ENCODE results near the gene DYRK4.
A peak's percentile ranks its signal among the peaks of the same experiment; 100 is the strongest.

The DYRK4 gene

DNA sequence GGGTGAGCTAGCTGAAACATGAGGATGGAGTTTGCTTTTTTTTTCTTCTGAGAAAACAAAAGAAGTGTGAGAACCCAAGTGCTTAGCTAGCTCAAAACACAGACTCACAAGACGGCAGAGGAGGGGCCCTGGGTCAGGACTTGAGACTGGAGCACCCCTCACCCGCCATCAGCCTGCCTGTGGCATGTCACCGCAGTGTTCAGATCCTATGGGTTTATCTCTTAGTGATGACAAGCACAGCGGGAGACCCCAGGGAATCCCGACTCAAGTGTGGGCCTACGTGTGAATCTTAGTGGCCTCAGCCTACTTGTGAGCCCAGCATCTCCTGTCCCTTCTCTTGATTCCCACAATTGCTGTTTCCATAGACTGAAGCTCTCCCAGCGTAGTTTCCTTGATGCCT lies 22.9 kb downstream of the DYRK4 start:
- no peaks in the 10 kb centered on the region for H3K36me3 ChIP-seq (ENCODE audit: control insufficient read depth in 1 of 2, insufficient read depth in 2 of 2, low read depth in 1 of 2, low read length in 2 of 2)
- no peaks in the 10 kb centered on the region for H3K79me1 ChIP-seq (replicated peaks; ENCODE audit: low read length, poor library complexity, severe bottlenecking)
- no peak overlapping the region for H2BK120ac ChIP-seq (ENCODE audit: low read depth, low read length)
- H3K14ac ChIP-seq (ENCODE audit: low read length in 2 of 2): no peak overlapping the region
- no peak overlapping the region for H2AFZ ChIP-seq (ENCODE audit: low read depth, low read length)
- no peak overlapping the region for H3K4ac ChIP-seq (ENCODE audit: low read depth in 1 of 2, low read length in 2 of 2)
- H2BK12ac ChIP-seq (ENCODE audit: low read length in 2 of 2): no peak overlapping the region
- no peak overlapping the region for H4K8ac ChIP-seq (ENCODE audit: low read length)
- no peak overlapping the region for H2AK5ac ChIP-seq (ENCODE audit: low read length, severe bottlenecking)
- no peak overlapping the region for H2BK15ac ChIP-seq (ENCODE audit: low read depth, poor library complexity, severe bottlenecking)
- DNase-seq: no peak
- no peak overlapping the region for H3K9ac ChIP-seq (ENCODE audit: low read length)
- no peak overlapping the region for H4K91ac ChIP-seq (ENCODE audit: low read length)
- no peaks in the 10 kb centered on the region for H3K9me3 ChIP-seq (ENCODE audit: control insufficient read depth, low read length)
- no peak overlapping the region for H3K27ac ChIP-seq (ENCODE audit: low read length, poor library complexity, severe bottlenecking)
- H3K4me1 ChIP-seq (ENCODE audit: control insufficient read depth, insufficient read depth, low read depth, low read length): peaks cover 1% of the 10 kb centered on the region
- H3K23ac ChIP-seq (ENCODE audit: low read length in 2 of 2): no peak overlapping the region
- H2BK5ac ChIP-seq (ENCODE audit: low read depth, low read length, poor library complexity, severe bottlenecking): no peak overlapping the region
- peaks cover 18 to 47% of the 10 kb centered on the region in 2 experiments for H3K27me3 ChIP-seq (ENCODE audit: control insufficient read depth in 1 of 2, insufficient read depth in 1 of 2, low read length in 2 of 2)
- H3K18ac ChIP-seq (ENCODE audit: low read depth in 1 of 2, low read length in 2 of 2): no peak overlapping the region
- no peak overlapping the region for H3K4me2 ChIP-seq (ENCODE audit: low read length, poor library complexity, severe bottlenecking)
- H3K4me3 ChIP-seq (ENCODE audit: insufficient read depth in 1 of 2, low read depth in 1 of 2, low read length in 2 of 2): peak overlapping the region in 1 of 2 experiments; percentile 18
- WGBS: 63% methylated on average over 7 of the region's 7 CpGs

DNA sequence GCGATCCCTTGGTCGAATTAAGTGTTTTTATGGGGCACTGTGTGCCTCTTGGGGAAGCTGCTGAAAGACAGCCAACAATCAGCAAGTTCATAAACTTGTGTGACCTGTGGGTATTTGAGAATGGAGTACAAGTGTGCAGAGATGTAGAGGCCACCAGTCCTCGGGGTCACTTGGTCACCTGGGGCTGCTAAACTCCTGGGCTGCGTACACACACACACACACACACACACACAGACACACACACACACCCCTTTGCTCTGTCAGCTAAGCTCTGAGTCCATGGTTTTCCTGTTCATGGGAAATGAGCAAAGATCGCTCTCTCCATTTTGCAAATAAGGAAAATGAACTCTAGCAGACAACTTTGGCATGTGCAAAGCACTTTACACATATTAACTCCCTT lies 24.5 kb downstream of the DYRK4 start:
- Histone ChIP-seq H3K36me3 (ENCODE audit: control insufficient read depth in 1 of 2, insufficient read depth in 2 of 2, low read depth in 1 of 2, low read length in 2 of 2) (no peaks in the 10 kb centered on the region), H3K9ac (ENCODE audit: low read length) (no peak overlapping the region), H3K4me1 (ENCODE audit: control insufficient read depth, insufficient read depth, low read depth, low read length) (peaks cover 1% of the 10 kb centered on the region), H3K18ac (ENCODE audit: low read depth in 1 of 2, low read length in 2 of 2) (no peak overlapping the region), H3K9me3 (ENCODE audit: control insufficient read depth, low read length) (no peaks in the 10 kb centered on the region), H2BK15ac (ENCODE audit: low read depth, poor library complexity, severe bottlenecking) (no peak overlapping the region), H3K27me3 (ENCODE audit: control insufficient read depth in 1 of 2, insufficient read depth in 1 of 2, low read length in 2 of 2) (peaks cover 15 to 46% of the 10 kb centered on the region in 2 experiments), H3K23ac (ENCODE audit: low read length in 2 of 2) (no peak overlapping the region), H3K27ac (ENCODE audit: low read length, poor library complexity, severe bottlenecking) (no peak overlapping the region), H4K8ac (ENCODE audit: low read length) (no peak overlapping the region), H2BK120ac (ENCODE audit: low read depth, low read length) (no peak overlapping the region), H2AK5ac (ENCODE audit: low read length, severe bottlenecking) (no peak overlapping the region), H3K4me2 (ENCODE audit: low read length, poor library complexity, severe bottlenecking) (no peak overlapping the region), H3K4me3 (ENCODE audit: insufficient read depth in 1 of 2, low read depth in 1 of 2, low read length in 2 of 2) (no peak overlapping the region), H3K79me1 (replicated peaks; ENCODE audit: low read length, poor library complexity, severe bottlenecking) (no peaks in the 10 kb centered on the region), H2AFZ (ENCODE audit: low read depth, low read length) (no peak overlapping the region), H2BK12ac (ENCODE audit: low read length in 2 of 2) (no peak overlapping the region), H3K4ac (ENCODE audit: low read depth in 1 of 2, low read length in 2 of 2) (no peak overlapping the region), H4K91ac (ENCODE audit: low read length) (no peak overlapping the region), H2BK5ac (ENCODE audit: low read depth, low read length, poor library complexity, severe bottlenecking) (no peak overlapping the region), H3K14ac (ENCODE audit: low read length in 2 of 2) (no peak overlapping the region)
- DNase-seq: no peak
- 69% methylated on average over 4 of the region's 5 CpGs for WGBS

DNA sequence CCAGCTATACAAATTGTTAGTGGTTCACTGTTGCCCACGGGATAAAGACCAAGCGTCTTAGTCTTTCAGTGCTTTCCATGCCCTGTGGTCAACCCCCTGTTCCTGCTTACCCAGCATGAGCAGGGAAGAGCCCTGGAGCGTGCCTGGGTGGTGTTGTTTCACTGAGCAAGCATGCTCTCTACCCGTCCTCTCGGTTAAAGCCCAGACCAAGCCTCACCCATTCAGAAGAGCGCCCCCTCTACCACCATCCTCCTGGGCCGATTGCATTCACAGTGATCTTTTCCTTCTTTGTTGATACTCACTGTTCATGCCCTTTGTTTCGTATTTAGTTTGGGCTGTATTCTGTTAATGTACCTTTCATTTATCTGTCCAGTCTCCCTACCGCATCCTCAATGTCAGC lies 25.1 kb downstream of the DYRK4 start:
- Histone ChIP-seq H2BK12ac (ENCODE audit: low read length in 2 of 2) (no peak overlapping the region), H4K91ac (ENCODE audit: low read length) (no peak overlapping the region), H4K8ac (ENCODE audit: low read length) (no peak overlapping the region), H3K9me3 (ENCODE audit: control insufficient read depth, low read length) (no peaks in the 10 kb centered on the region), H2BK120ac (ENCODE audit: low read depth, low read length) (no peak overlapping the region), H3K4me1 (ENCODE audit: control insufficient read depth, insufficient read depth, low read depth, low read length) (peaks cover 1% of the 10 kb centered on the region), H2AFZ (ENCODE audit: low read depth, low read length) (no peak overlapping the region), H3K18ac (ENCODE audit: low read depth in 1 of 2, low read length in 2 of 2) (no peak overlapping the region), H3K4ac (ENCODE audit: low read depth in 1 of 2, low read length in 2 of 2) (no peak overlapping the region), H2AK5ac (ENCODE audit: low read length, severe bottlenecking) (no peak overlapping the region), H3K4me3 (ENCODE audit: insufficient read depth in 1 of 2, low read depth in 1 of 2, low read length in 2 of 2) (no peak overlapping the region), H3K23ac (ENCODE audit: low read length in 2 of 2) (no peak overlapping the region), H3K9ac (ENCODE audit: low read length) (no peak overlapping the region), H3K27me3 (ENCODE audit: control insufficient read depth in 1 of 2, insufficient read depth in 1 of 2, low read length in 2 of 2) (peaks cover 21 to 44% of the 10 kb centered on the region in 2 experiments), H3K4me2 (ENCODE audit: low read length, poor library complexity, severe bottlenecking) (no peak overlapping the region), H3K36me3 (ENCODE audit: control insufficient read depth in 1 of 2, insufficient read depth in 2 of 2, low read depth in 1 of 2, low read length in 2 of 2) (no peaks in the 10 kb centered on the region), H3K79me1 (replicated peaks; ENCODE audit: low read length, poor library complexity, severe bottlenecking) (no peaks in the 10 kb centered on the region), H2BK5ac (ENCODE audit: low read depth, low read length, poor library complexity, severe bottlenecking) (no peak overlapping the region), H2BK15ac (ENCODE audit: low read depth, poor library complexity, severe bottlenecking) (no peak overlapping the region), H3K14ac (ENCODE audit: low read length in 2 of 2) (no peak overlapping the region), H3K27ac (ENCODE audit: low read length, poor library complexity, severe bottlenecking) (no peak overlapping the region)
- DNase-seq: no peak
- WGBS: 67% methylated on average over 6 of the region's 9 CpGs

- no peak overlapping the region for H3K14ac ChIP-seq (ENCODE audit: low read length in 2 of 2)
- H3K9ac ChIP-seq (ENCODE audit: low read length): no peak overlapping the region
- DNase-seq: no peak
- no peaks in the 10 kb centered on the region for H3K9me3 ChIP-seq (ENCODE audit: control insufficient read depth, low read length)
- H3K27ac ChIP-seq (ENCODE audit: low read length, poor library complexity, severe bottlenecking): no peak overlapping the region
- H4K91ac ChIP-seq (ENCODE audit: low read length): no peak overlapping the region
- no CpG with 5 or more reads among the region's 3 CpGs for WGBS
- H3K23ac ChIP-seq (ENCODE audit: low read length in 2 of 2): no peak overlapping the region
- peaks cover 25 to 40% of the 10 kb centered on the region in 2 experiments for H3K27me3 ChIP-seq (ENCODE audit: control insufficient read depth in 1 of 2, insufficient read depth in 1 of 2, low read length in 2 of 2)
- H3K4me1 ChIP-seq (ENCODE audit: control insufficient read depth, insufficient read depth, low read depth, low read length): peaks cover 1% of the 10 kb centered on the region
- no peak overlapping the region for H2AK5ac ChIP-seq (ENCODE audit: low read length, severe bottlenecking)
- H2BK15ac ChIP-seq (ENCODE audit: low read depth, poor library complexity, severe bottlenecking): no peak overlapping the region
- H2BK12ac ChIP-seq (ENCODE audit: low read length in 2 of 2): no peak overlapping the region
- H2AFZ ChIP-seq (ENCODE audit: low read depth, low read length): no peak overlapping the region
- H2BK120ac ChIP-seq (ENCODE audit: low read depth, low read length): no peak overlapping the region
- no peak overlapping the region for H3K4me2 ChIP-seq (ENCODE audit: low read length, poor library complexity, severe bottlenecking)
- no peak overlapping the region for H4K8ac ChIP-seq (ENCODE audit: low read length)
- H2BK5ac ChIP-seq (ENCODE audit: low read depth, low read length, poor library complexity, severe bottlenecking): no peak overlapping the region
- H3K79me1 ChIP-seq (replicated peaks; ENCODE audit: low read length, poor library complexity, severe bottlenecking): no peaks in the 10 kb centered on the region
- H3K4me3 ChIP-seq (ENCODE audit: insufficient read depth in 1 of 2, low read depth in 1 of 2, low read length in 2 of 2): no peak overlapping the region
- H3K36me3 ChIP-seq (ENCODE audit: control insufficient read depth in 1 of 2, insufficient read depth in 2 of 2, low read depth in 1 of 2, low read length in 2 of 2): no peaks in the 10 kb centered on the region
- no peak overlapping the region for H3K4ac ChIP-seq (ENCODE audit: low read depth in 1 of 2, low read length in 2 of 2)
- H3K18ac ChIP-seq (ENCODE audit: low read depth in 1 of 2, low read length in 2 of 2): no peak overlapping the region
Observed at GRCh38 chr12:4588916-4589315, 26.9 kb downstream of the DYRK4 start.
